CD14-positive monocyte (primary cell): ENCODE data around the gene MCC. TPM values are rescaled to one million over a fixed set of nuclear protein-coding genes. Genes with fewer than 3 reads are reported as not detected.

Source experiments
- DNase-seq, 3 donors: peaks; one replicate each; pipeline ENCODE4 v3.0.0-alpha.2; 2011 to 2022
- H2AFZ ChIP-seq: 2 replicates; pipeline ENCODE4 v1.6.0; 2012; ENCODE audit warnings: mild to moderate bottlenecking, low read depth, low read length, inconsistent platforms; ENCODE audit not compliant: insufficient read depth, poor library complexity, severe bottlenecking
- H3K27ac ChIP-seq, 2 donors: 1 replicate in 1 of 2; 2 replicates in 1 of 2; pipeline ENCODE4 v1.5.1; 2012 to 2013; ENCODE audit warnings: low read length in 2 of 2, control low read depth in 1 of 2, inconsistent platforms in 1 of 2, low read depth in 1 of 2, mild to moderate bottlenecking in 1 of 2
- H3K27me3 ChIP-seq, 2 donors: one replicate each; pipeline versions ENCODE4 v1.6.0 to v1.6.1; 2011 to 2013; ENCODE audit warnings: low read length in 2 of 2; ENCODE audit not compliant: control insufficient read depth in 2 of 2, insufficient read depth in 2 of 2
- H3K36me3 ChIP-seq, 2 donors: replicated peaks in 1 of 2; 1 replicate in 1 of 2; 2 replicates in 1 of 2; pipeline versions ENCODE4 v1.5.1 to v1.6.1; 2012 to 2013; ENCODE audit warnings: low read length in 2 of 2, control low read depth in 1 of 2, inconsistent platforms in 1 of 2, mild to moderate bottlenecking in 1 of 2; ENCODE audit not compliant: insufficient read depth in 2 of 2, control insufficient read depth in 1 of 2
- H3K4me1 ChIP-seq, 2 donors: 1 replicate in 1 of 2; 2 replicates in 1 of 2; pipeline versions ENCODE4 v1.5.1 to v1.6.1; 2012 to 2013; ENCODE audit warnings: low read length in 2 of 2, control low read depth in 1 of 2, inconsistent platforms in 1 of 2, mild to moderate bottlenecking in 1 of 2, moderate library complexity in 1 of 2; ENCODE audit not compliant: insufficient read depth in 2 of 2, control insufficient read depth in 1 of 2
- H3K4me2 ChIP-seq: replicated peaks from 2 replicates; pipeline ENCODE3; 2012; ENCODE audit warnings: low read length, moderate library complexity, mild to moderate bottlenecking; ENCODE audit not compliant: poor library complexity, severe bottlenecking; ENCODE audit errors: extremely low read depth
- H3K4me3 ChIP-seq, 3 experiments: fragments of 200-600 bp in 1 of 3; sonication (generic) in 1 of 3; replicated peaks in 1 of 3; 1 replicate in 2 of 3; 2 replicates in 1 of 3; pipeline ENCODE4 v1.5.1; 2011 to 2013; ENCODE audit warnings: low read length in 3 of 3, mild to moderate bottlenecking in 3 of 3, control low read depth in 2 of 3, low read depth in 2 of 3, inconsistent platforms in 1 of 3, moderate library complexity in 1 of 3
- H3K79me2 ChIP-seq: 2 replicates; pipeline ENCODE4 v1.6.0; 2012; ENCODE audit warnings: mild to moderate bottlenecking, control low read depth, inconsistent platforms, low read length, moderate library complexity; ENCODE audit not compliant: insufficient read depth
- H3K9ac ChIP-seq: 2 replicates; pipeline ENCODE4 v1.6.0; 2017; ENCODE audit warnings: low read length, mild to moderate bottlenecking; ENCODE audit not compliant: insufficient read depth, poor library complexity, severe bottlenecking
- H3K9me3 ChIP-seq, 2 donors: replicated peaks in 1 of 2; 1 replicate in 1 of 2; 2 replicates in 1 of 2; pipeline versions ENCODE4 v1.5.1 to v1.6.1; 2012 to 2013; ENCODE audit warnings: low read length in 2 of 2, control low read depth in 1 of 2; ENCODE audit not compliant: control insufficient read depth in 1 of 2, insufficient read depth in 1 of 2
- H4K20me1 ChIP-seq: 2 replicates; pipeline ENCODE4 v1.6.0; 2012; ENCODE audit warnings: mild to moderate bottlenecking, low read length, control low read depth, moderate library complexity; ENCODE audit not compliant: insufficient read depth
- H3K27ac Mint-ChIP-seq, 7 donors: one replicate each; pipeline ENCODE4 v1.8.0; 2020; ENCODE audit warnings: mild to moderate bottlenecking in 7 of 7, mixed read lengths in 7 of 7, moderate library complexity in 6 of 7, inconsistent platforms in 2 of 7
- H3K27me3 Mint-ChIP-seq, 3 donors: one replicate each; pipeline ENCODE4 v1.8.0; 2021 to 2022; ENCODE audit warnings: low read depth in 3 of 3, mild to moderate bottlenecking in 3 of 3, mixed read lengths in 3 of 3, moderate library complexity in 3 of 3, inconsistent platforms in 1 of 3
- H3K36me3 Mint-ChIP-seq, 2 donors: one replicate each; pipeline ENCODE4 v1.8.0; 2020; ENCODE audit warnings: mixed read lengths in 2 of 2, inconsistent platforms in 1 of 2, mild to moderate bottlenecking in 1 of 2
- H3K4me1 Mint-ChIP-seq: one replicate; pipeline ENCODE4 v1.8.0; 2020; ENCODE audit warnings: mild to moderate bottlenecking, mixed read lengths
- H3K4me3 Mint-ChIP-seq, 2 donors: one replicate each; pipeline ENCODE4 v1.8.0; 2020; ENCODE audit warnings: mild to moderate bottlenecking in 2 of 2, mixed read lengths in 2 of 2, moderate library complexity in 1 of 2
- H3K9me3 Mint-ChIP-seq, 7 donors: one replicate each; pipeline ENCODE4 v1.8.0; 2020 to 2022; ENCODE audit warnings: mixed read lengths in 7 of 7, mild to moderate bottlenecking in 6 of 7, moderate library complexity in 6 of 7, inconsistent platforms in 2 of 7
- CTCF ChIP-seq: fragments of 200-600 bp; IDR thresholded peaks from one replicate; pipeline ENCODE4 v1.8.0; 2022; ENCODE audit warnings: antibody characterized with exemption, mild to moderate bottlenecking
- WGBS: methylation state at CpG from one replicate; pipeline ENCODE4 v1.1.5; 2013; ENCODE audit warnings: missing lambda C conversion rate; ENCODE audit not compliant: insufficient coverage; 5-methylcytosine and 5-hydroxymethylcytosine counted together
- intact Hi-C, 2 donors: fragments of 100-400 bp; cut with micrococcal nuclease; formaldehyde crosslinking; loops; one replicate each; pipeline versions ENCODE4 v1.15.0 to v1.15.1; 2023
- polyA plus RNA-seq, 3 donors: library from polyadenylated mRNA; depleted of rRNA in 1 of 3; unstranded in 2 of 3; stranded (reverse) in 1 of 3; fragments of 300-500 nt in 2 of 3; fragments of >200 nt in 1 of 3; fragmentation: Illumina TruSeq in 2 of 3; gene quantifications; 1 replicate in 2 of 3; 2 replicates in 1 of 3; pipeline ENCODE4 v1.2.3, GENCODE V29; 2012 to 2021

Gene MCC
- polyA plus RNA-seq, 3 donors: 0.09 TPM; not detected in 2

- no peak overlapping the region for H3K4me3 Mint-ChIP-seq
- no peak overlapping the region for H2AFZ ChIP-seq
- no peaks in the 10 kb centered on the region for H3K4me1 ChIP-seq
- H3K79me2 ChIP-seq: no peaks in the 10 kb centered on the region
- no peaks in the 10 kb centered on the region for H4K20me1 ChIP-seq
- H3K4me3 ChIP-seq: no peak overlapping the region
- peaks cover 7 to 21% of the 10 kb centered on the region in 2 donors for H3K27me3 ChIP-seq
- peaks cover 13 to 15% (median 14%) of the 10 kb centered on the region in 3 donors for H3K27me3 Mint-ChIP-seq
- H3K9me3 ChIP-seq: peaks cover 0 to 2% of the 10 kb centered on the region in 2 donors
- H3K4me2 ChIP-seq: no peak overlapping the region
- H3K27ac Mint-ChIP-seq: no peak overlapping the region
- TF ChIP-seq CTCF: no peak
- 74% methylated on average over 3 of the region's 3 CpGs for WGBS
- H3K9me3 Mint-ChIP-seq: peaks cover 0 to 4% (median 2%) of the 10 kb centered on the region in 7 donors
- peaks cover 3% of the 10 kb centered on the region for H3K4me1 Mint-ChIP-seq
- H3K36me3 Mint-ChIP-seq: no peaks in the 10 kb centered on the region
- intact Hi-C loops: no loop called here
- DNase-seq: peak in 2 of 3 donors; percentile 5 to 17
- no peaks in the 10 kb centered on the region for H3K36me3 ChIP-seq
- no peak overlapping the region for H3K9ac ChIP-seq
- no peak overlapping the region for H3K27ac ChIP-seq
Observed at GRCh38 chr5:113357696-113358476, 130.4 kb downstream of the MCC start.

GRCh38 chr5:113356487-113356886 lies 131.8 kb downstream of the MCC start:
- no peak for TF ChIP-seq CTCF
- H2AFZ ChIP-seq: no peak overlapping the region
- H3K4me1 Mint-ChIP-seq: peaks cover 3% of the 10 kb centered on the region

More at GRCh38 chr5:113356487-113356886, 131.8 kb downstream of the MCC start:
- Histone ChIP-seq H3K9me3 (no peaks in the 10 kb centered on the region), H4K20me1 (no peaks in the 10 kb centered on the region), H3K36me3 (no peaks in the 10 kb centered on the region), H3K27me3 (peaks cover 5 to 19% of the 10 kb centered on the region in 2 donors), H3K27ac (no peak overlapping the region), H3K4me1 (no peaks in the 10 kb centered on the region), H3K79me2 (no peaks in the 10 kb centered on the region), H3K9ac (no peak overlapping the region), H3K4me3 (no peak overlapping the region), H3K4me2 (no peak overlapping the region)
- intact Hi-C loops: no loop called here
- Mint-ChIP-seq H3K27ac (no peak overlapping the region), H3K27me3 (peaks cover 13 to 18% (median 17%) of the 10 kb centered on the region in 3 donors), H3K4me3 (no peak overlapping the region), H3K9me3 (peaks cover 0 to 2% (median 0%) of the 10 kb centered on the region in 7 donors), H3K36me3 (no peaks in the 10 kb centered on the region)
- no peak for DNase-seq
- WGBS: 100% methylated on average over 1 of the region's 1 CpG
